Measurements from ENCODE around the gene MBNL2. TPM values are rescaled to one million over a fixed set of nuclear protein-coding genes. Genes with fewer than 3 reads are reported as not detected.
A peak's percentile ranks its signal among the peaks of the same experiment; 100 is the strongest.

Gene MBNL2
- total and polyA plus RNA-seq, 2 of the 4 experiments (the other 2 are of a cell fraction) = 26.9 to 103 TPM

GRCh38 chr13:97429681-97430081 is 207.5 kb downstream of the MBNL2 start:
- Histone ChIP-seq H2BK5ac (ENCODE audit: low read depth, low read length, poor library complexity, severe bottlenecking) (no peak overlapping the region), H3K4me2 (ENCODE audit: low read depth, low read length) (peak overlapping the region; percentile 31), H2AK9ac (replicated peaks; ENCODE audit: low read depth, low read length, poor library complexity) (no peak overlapping the region), H3K18ac (ENCODE audit: low read depth, low read length) (peak overlapping the region; percentile 1; the same call in 1 of the 2 replicates), H4K5ac (ENCODE audit: low read depth, low read length) (peak overlapping the region; percentile 35), H2BK120ac (ENCODE audit: low read depth, low read length) (peak overlapping the region; percentile 12; the same call in 1 of the 2 replicates), H4K8ac (ENCODE audit: low read depth in 2 of 2, low read length in 2 of 2) (peak overlapping the region; percentile 46 to 77; a peak in 3 of 4 replicates), H3K56ac (ENCODE audit: extremely low read depth, insufficient read depth, low read length) (no peak overlapping the region), H4K20me1 (ENCODE audit: insufficient read depth, low read length) (peaks cover 4% of the 10 kb centered on the region), H4K91ac (ENCODE audit: insufficient read depth, low read depth, low read length) (peak overlapping the region; percentile 9; the same call in 1 of the 2 replicates), H2AK5ac (ENCODE audit: low read depth, low read length) (no peak overlapping the region), H3K27ac (ENCODE audit: insufficient read depth, low read length) (peak overlapping the region; percentile 37; the same call in 1 of the 2 replicates), H3K23ac (ENCODE audit: low read depth, low read length) (no peak overlapping the region), H3K79me1 (ENCODE audit: low read depth in 1 of 2, low read length in 2 of 2) (peaks cover 3 to 22% of the 10 kb centered on the region in 2 experiments; a peak in 3 of 4 replicates), H3K4ac (ENCODE audit: low read depth, low read length) (peak overlapping the region; percentile 18; the same call in 1 of the 2 replicates), H3K4me1 (ENCODE audit: control insufficient read depth, insufficient read depth, low read length) (peaks cover 4% of the 10 kb centered on the region), H2AFZ (replicated peaks; ENCODE audit: low read length, poor library complexity) (peak overlapping the region; percentile 60), H3K36me3 (ENCODE audit: control insufficient read depth, insufficient read depth, low read length) (no peaks in the 10 kb centered on the region), H3K9me1 (ENCODE audit: insufficient read depth, low read length) (no peaks in the 10 kb centered on the region; the same call in 1 of the 2 replicates), H3K9ac (ENCODE audit: low read depth, low read length) (peak overlapping the region; percentile 1; the same call in 1 of the 2 replicates), H3K4me3 (ENCODE audit: insufficient read depth, low read depth, low read length) (peak overlapping the region; percentile 2; the same call in 1 of the 2 replicates), H2BK15ac (ENCODE audit: low read depth, low read length) (no peak overlapping the region; the same call in 2 of the 3 replicates), H3K27me3 (ENCODE audit: control insufficient read depth, insufficient read depth, low read length) (no peaks in the 10 kb centered on the region), H2BK20ac (ENCODE audit: low read depth, low read length) (peak overlapping the region; percentile 16; the same call in 1 of the 2 replicates), H3K9me3 (ENCODE audit: control insufficient read depth, insufficient read depth, low read length) (no peaks in the 10 kb centered on the region), H3K14ac (replicated peaks; ENCODE audit: low read depth, low read length) (peak overlapping the region; percentile 24; the same call in 1 of the 2 replicates)
- POLR2A ChIA-PET (ENCODE audit: unreplicated experiment) = interaction anchor here (0.6 kb wide), 1 partner anchor 193 kb away, joined by 10 read pairs; no protein-coding TSS in a partner anchor
- in situ Hi-C loops (cut with MboI; ENCODE audit: low sequenced_read_pairs) = no loop called here
- peak; percentile 50 for DNase-seq
- CTCF ChIA-PET = no interaction called here
- intact Hi-C loops (cut with micrococcal nuclease) = loop anchor here (5.0 to 10.0 kb wide), 2 partner anchors 62 to 115 kb away; no protein-coding TSS in a partner anchor
- WGBS, 2 experiments (ENCODE audit: extremely low coverage in 2 of 2, insufficient read length in 1 of 2) = 20% methylated on average over 3 of the region's 6 CpGs; no CpG with 5 or more reads in 1 of the 2 experiments
- dilution Hi-C loops (cut with HindIII; ENCODE audit: low sequenced_read_pairs, unreplicated experiment) = no loop called here
- TF ChIP-seq CHD1 (IDR thresholded peaks at IDR 0.05; ENCODE audit: low read depth, low read length) = no peak
- TF ChIP-seq MAZ (IDR thresholded peaks at IDR 0.05; ENCODE audit: borderline replicate concordance, low read depth, low read length) = no peak
- TF ChIP-seq USF2 (IDR thresholded peaks at IDR 0.05; ENCODE audit: low read depth, low read length) = peak; percentile 61
- TF ChIP-seq CEBPB (IDR thresholded peaks at IDR 0.05; ENCODE audit: low read depth, low read length) = peak; percentile 84
- no peak for TF ChIP-seq RFX5 (IDR thresholded peaks at IDR 0.05; ENCODE audit: low read depth, low read length)
- no peak for TF ChIP-seq CTCF (conservative IDR thresholded peaks at IDR 0.05; ENCODE audit: low read depth, low read length)
- no peak for TF ChIP-seq ELK1 (IDR thresholded peaks at IDR 0.05; ENCODE audit: borderline replicate concordance, low read depth, low read length)
- no peak for TF ChIP-seq RAD21 (IDR thresholded peaks at IDR 0.05; ENCODE audit: low read length)
- TF ChIP-seq MXI1 (IDR thresholded peaks at IDR 0.05; ENCODE audit: borderline replicate concordance, low read depth, low read length) = no peak
- TF ChIP-seq FOS (IDR thresholded peaks at IDR 0.05; ENCODE audit: low read depth, low read length) = no peak
- TF ChIP-seq SMC3 (IDR thresholded peaks at IDR 0.05; ENCODE audit: low read depth, low read length) = no peak
- peak; percentile 43; the same call in 1 of the 2 replicates for TF ChIP-seq BHLHE40 (IDR thresholded peaks at IDR 0.05; ENCODE audit: low read depth, low read length)
- TF ChIP-seq POLR2A (IDR thresholded peaks at IDR 0.05; ENCODE audit: low read depth, low read length) = no peak
- TF ChIP-seq MAFK (IDR thresholded peaks at IDR 0.05; ENCODE audit: low read depth, low read length) = no peak
- no peak for TF ChIP-seq NFE2L2 (IDR thresholded peaks at IDR 0.05; ENCODE audit: low read depth, low read length)
- ATAC-seq (ENCODE audit: low read depth) = no peak
- no TSS peak for BruUV-seq (replicated peaks)

Measured in IMR-90 (cell line).